Activated T-helper 17 cell treated with anti-CD3 and anti-CD28 coated beads, Interleukin-2, amount 50 U/mL, for 72 hours (primary cell): ENCODE results near the gene CCDC40. TPM values are rescaled to one million over a fixed set of nuclear protein-coding genes. Genes with fewer than 3 reads are reported as not detected.
A peak's percentile ranks its signal among the peaks of the same experiment; 100 is the strongest.
"Not testable (repeated sequence)": the region's sequence is repeated elsewhere in the genome, so short reads cannot be mapped to it uniquely, and the experiment has no call there.

Experiments
- ATAC-seq: fragments of 150-1000 bp; cut with Tn5 transposase; replicated peaks from 2 replicates; pipeline ENCODE4 v1.10.0; 2021; ENCODE audit warnings: mild to moderate bottlenecking, moderate library complexity
- H3K27ac Mint-ChIP-seq: one replicate; pipeline ENCODE4 v1.8.0; 2022; ENCODE audit warnings: mixed read lengths
- H3K27me3 Mint-ChIP-seq: one replicate; pipeline ENCODE4 v1.8.0; 2022; ENCODE audit warnings: mixed read lengths
- H3K36me3 Mint-ChIP-seq: one replicate; pipeline ENCODE4 v1.8.0; 2022; ENCODE audit warnings: low read depth, mild to moderate bottlenecking, mixed read lengths
- H3K4me1 Mint-ChIP-seq: one replicate; pipeline ENCODE4 v1.8.0; 2022; ENCODE audit warnings: mixed read lengths
- H3K4me3 Mint-ChIP-seq: one replicate; pipeline ENCODE4 v1.8.0; 2022; ENCODE audit warnings: mild to moderate bottlenecking, mixed read lengths
- H3K9me3 Mint-ChIP-seq: one replicate; pipeline ENCODE4 v1.8.0; 2022; ENCODE audit warnings: mixed read lengths
- total RNA-seq, 2 donors: library from RNA; stranded (reverse); gene quantifications; one replicate each; pipeline ENCODE4 v1.2.3, GENCODE V29; 2022

Gene CCDC40
- total RNA-seq, 2 donors from 2014 or later: 0.69 TPM; not detected in 1

GRCh38 chr17:80087346-80088265, 51.2 kb downstream of the CCDC40 start:
- no peak overlapping the region for H3K27ac Mint-ChIP-seq
- no peak overlapping the region for H3K4me3 Mint-ChIP-seq
- no peaks in the 10 kb centered on the region for H3K4me1 Mint-ChIP-seq
- ATAC-seq: no peak
- no peaks in the 10 kb centered on the region for H3K9me3 Mint-ChIP-seq
- H3K36me3 Mint-ChIP-seq: no peaks in the 10 kb centered on the region
- H3K27me3 Mint-ChIP-seq: peaks cover 7% of the 10 kb centered on the region

GRCh38 chr17:80089762-80090161, 53.3 kb downstream of the CCDC40 start:
- Mint-ChIP-seq H3K4me1 (no peaks in the 10 kb centered on the region), H3K27ac (no peak overlapping the region), H3K4me3 (no peak overlapping the region), H3K9me3 (no peaks in the 10 kb centered on the region), H3K27me3 (peaks cover 7% of the 10 kb centered on the region), H3K36me3 (no peaks in the 10 kb centered on the region)
- ATAC-seq: no peak

- H3K4me3 Mint-ChIP-seq, H3K27me3 Mint-ChIP-seq, H3K36me3 Mint-ChIP-seq, H3K27ac Mint-ChIP-seq, H3K4me1 Mint-ChIP-seq, H3K9me3 Mint-ChIP-seq, ATAC-seq: not testable (repeated sequence)
Measured at GRCh38 chr17:80090164-80090563, 53.7 kb downstream of the CCDC40 start.

GRCh38 chr17:80091376-80091775, 54.9 kb downstream of the CCDC40 start:
- H3K27me3 Mint-ChIP-seq: peaks cover 7% of the 10 kb centered on the region

GRCh38 chr17:80092959-80093358, 56.5 kb downstream of the CCDC40 start:
- Mint-ChIP-seq H3K27ac (no peak overlapping the region), H3K36me3 (no peaks in the 10 kb centered on the region), H3K4me3 (no peak overlapping the region), H3K9me3 (no peaks in the 10 kb centered on the region), H3K27me3 (peaks cover 4% of the 10 kb centered on the region), H3K4me1 (no peaks in the 10 kb centered on the region)
- no peak for ATAC-seq

More at GRCh38 chr17:80091376-80091775, 54.9 kb downstream of the CCDC40 start:
- Mint-ChIP-seq H3K4me3 (no peak overlapping the region), H3K4me1 (no peaks in the 10 kb centered on the region), H3K27ac (no peak overlapping the region), H3K36me3 (no peaks in the 10 kb centered on the region), H3K9me3 (no peaks in the 10 kb centered on the region)
- no peak for ATAC-seq

GRCh38 chr17:80095038-80095843, 58.8 kb downstream of the CCDC40 start:
- Mint-ChIP-seq H3K4me3 (no peak overlapping the region), H3K9me3 (no peaks in the 10 kb centered on the region), H3K27me3 (no peaks in the 10 kb centered on the region), H3K4me1 (peaks cover 3% of the 10 kb centered on the region), H3K27ac (no peak overlapping the region), H3K36me3 (no peaks in the 10 kb centered on the region)
- ATAC-seq: no peak

- no peaks in the 10 kb centered on the region for H3K27me3 Mint-ChIP-seq
- ATAC-seq: no peak
- H3K4me1 Mint-ChIP-seq: peaks cover 9% of the 10 kb centered on the region
Measured at GRCh38 chr17:80095844-80096475, 59.5 kb downstream of the CCDC40 start.

GRCh38 chr17:80096561-80097021, 60.1 kb downstream of the CCDC40 start:
- Mint-ChIP-seq H3K4me1 (peaks cover 10% of the 10 kb centered on the region), H3K9me3 (no peaks in the 10 kb centered on the region), H3K4me3 (no peak overlapping the region), H3K27me3 (no peaks in the 10 kb centered on the region), H3K36me3 (no peaks in the 10 kb centered on the region), H3K27ac (no peak overlapping the region)
- ATAC-seq: no peak

More at GRCh38 chr17:80095844-80096475, 59.5 kb downstream of the CCDC40 start:
- no peak overlapping the region for H3K27ac Mint-ChIP-seq
- H3K36me3 Mint-ChIP-seq: no peaks in the 10 kb centered on the region
- H3K9me3 Mint-ChIP-seq: no peaks in the 10 kb centered on the region
- H3K4me3 Mint-ChIP-seq: no peak overlapping the region

GRCh38 chr17:80097127-80097621, 60.7 kb downstream of the CCDC40 start:
- H3K36me3 Mint-ChIP-seq: no peaks in the 10 kb centered on the region
- no peak overlapping the region for H3K4me3 Mint-ChIP-seq
- H3K9me3 Mint-ChIP-seq: no peaks in the 10 kb centered on the region
- no peak for ATAC-seq
- no peak overlapping the region for H3K27ac Mint-ChIP-seq
- no peaks in the 10 kb centered on the region for H3K27me3 Mint-ChIP-seq
- peaks cover 10% of the 10 kb centered on the region for H3K4me1 Mint-ChIP-seq

GRCh38 chr17:80097844-80098691, 61.6 kb downstream of the CCDC40 start:
- Mint-ChIP-seq H3K4me1 (peaks cover 15% of the 10 kb centered on the region), H3K27me3 (no peaks in the 10 kb centered on the region), H3K4me3 (no peak overlapping the region), H3K9me3 (no peaks in the 10 kb centered on the region), H3K36me3 (no peaks in the 10 kb centered on the region), H3K27ac (no peak overlapping the region)
- no peak for ATAC-seq

GRCh38 chr17:80099291-80100034, 63.0 kb downstream of the CCDC40 start:
- H3K9me3 Mint-ChIP-seq: no peaks in the 10 kb centered on the region
- H3K36me3 Mint-ChIP-seq: no peaks in the 10 kb centered on the region
- no peak for ATAC-seq
- peaks cover 19% of the 10 kb centered on the region for H3K4me1 Mint-ChIP-seq
- no peak overlapping the region for H3K27ac Mint-ChIP-seq
- H3K4me3 Mint-ChIP-seq: peak overlapping the region; percentile 81
- H3K27me3 Mint-ChIP-seq: no peaks in the 10 kb centered on the region

GRCh38 chr17:80100035-80100323, 63.5 kb downstream of the CCDC40 start:
- Mint-ChIP-seq H3K4me3 (peak overlapping the region; percentile 81), H3K36me3 (no peaks in the 10 kb centered on the region), H3K27ac (peak overlapping the region; percentile 80), H3K9me3 (no peaks in the 10 kb centered on the region), H3K4me1 (peaks cover 19% of the 10 kb centered on the region), H3K27me3 (no peaks in the 10 kb centered on the region)
- no peak for ATAC-seq
